ENCODE measurements around the gene ZNF784. TPM values are rescaled to one million over a fixed set of nuclear protein-coding genes. Genes with fewer than 3 reads are reported as not detected.

ZNF784 gene
- 9.4 and 9.6 TPM in 2 replicates for total RNA-seq (ENCODE audit: low replicate concordance)
- long read RNA-seq, result 0 reads

DNA sequence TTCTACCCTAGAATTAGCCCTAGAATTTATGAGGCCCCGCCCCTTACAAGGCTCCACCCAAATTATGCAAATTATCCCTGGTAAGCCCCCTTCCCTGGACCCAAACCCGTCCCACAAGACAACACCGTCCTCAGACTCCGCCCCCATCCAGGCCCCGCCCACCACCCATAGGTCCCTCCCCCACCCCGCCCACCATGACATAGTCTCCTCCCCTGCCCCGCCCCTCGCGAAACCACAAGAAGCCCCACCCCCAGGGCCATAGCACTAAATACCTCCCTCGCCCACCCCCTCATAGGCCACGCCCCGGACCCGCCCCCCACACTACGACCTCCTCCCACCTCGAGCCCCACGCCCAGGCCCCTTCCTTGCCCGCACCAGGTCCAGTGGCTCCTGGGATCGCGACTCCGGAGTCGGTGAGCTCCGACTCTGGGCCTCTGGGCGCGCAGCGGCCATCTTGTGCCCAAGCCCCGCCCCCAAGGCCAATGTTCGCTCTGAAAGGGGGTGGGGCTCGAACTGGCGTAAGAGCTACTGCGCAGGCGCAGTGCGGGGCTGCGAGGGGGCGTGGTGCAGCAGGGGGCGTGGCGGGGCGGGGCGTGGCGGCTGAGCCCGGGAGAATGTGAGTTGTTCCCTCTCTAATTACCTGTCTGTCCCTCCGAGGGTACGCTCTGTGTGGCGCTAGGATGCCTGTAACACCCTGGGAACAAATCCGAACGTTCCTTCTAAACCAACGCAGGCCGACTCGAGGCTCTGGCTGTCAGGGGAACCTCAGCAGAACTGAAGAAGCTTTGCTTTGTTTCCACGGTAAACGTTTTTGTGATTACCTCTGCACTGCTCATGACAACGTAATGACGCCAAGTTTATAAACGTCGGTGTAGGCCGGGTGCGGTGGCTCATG lies at the start of gene ZNF784:
Gene ZNF784 (minus strand): TSS at position 458 of the 895 bp plus-strand sequence. CDS start 5 bp downstream, at position 453.
- TF ChIP-seq, protein P1, sequence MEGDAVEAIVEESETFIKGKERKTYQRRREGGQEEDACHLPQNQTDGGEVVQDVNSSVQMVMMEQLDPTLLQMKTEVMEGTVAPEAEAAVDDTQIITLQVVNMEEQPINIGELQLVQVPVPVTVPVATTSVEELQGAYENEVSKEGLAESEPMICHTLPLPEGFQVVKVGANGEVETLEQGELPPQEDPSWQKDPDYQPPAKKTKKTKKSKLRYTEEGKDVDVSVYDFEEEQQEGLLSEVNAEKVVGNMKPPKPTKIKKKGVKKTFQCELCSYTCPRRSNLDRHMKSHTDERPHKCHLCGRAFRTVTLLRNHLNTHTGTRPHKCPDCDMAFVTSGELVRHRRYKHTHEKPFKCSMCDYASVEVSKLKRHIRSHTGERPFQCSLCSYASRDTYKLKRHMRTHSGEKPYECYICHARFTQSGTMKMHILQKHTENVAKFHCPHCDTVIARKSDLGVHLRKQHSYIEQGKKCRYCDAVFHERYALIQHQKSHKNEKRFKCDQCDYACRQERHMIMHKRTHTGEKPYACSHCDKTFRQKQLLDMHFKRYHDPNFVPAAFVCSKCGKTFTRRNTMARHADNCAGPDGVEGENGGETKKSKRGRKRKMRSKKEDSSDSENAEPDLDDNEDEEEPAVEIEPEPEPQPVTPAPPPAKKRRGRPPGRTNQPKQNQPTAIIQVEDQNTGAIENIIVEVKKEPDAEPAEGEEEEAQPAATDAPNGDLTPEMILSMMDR (conservative IDR thresholded peaks at IDR 0.05), result no peak
- Mint-ChIP-seq H3K9me3 (no peaks in the 10 kb centered on the region), H3K36me3 (peaks cover 4% of the 10 kb centered on the region), H3K27ac (peak within 1 kb of the TSS; percentile 96), H3K4me3 (peak within 1 kb of the TSS; percentile 89), H3K27me3 (no peaks in the 10 kb centered on the region), H3K4me1 (ENCODE audit: unreplicated experiment) (peaks cover 14% of the 10 kb centered on the region)
- DNase-seq (ENCODE audit: extremely low spot score, unreplicated experiment), result peak; percentile 98

- no peaks in the 10 kb centered on the region for H3K27me3 Mint-ChIP-seq
- peak overlapping the region; percentile 69 for H3K4me3 Mint-ChIP-seq
- no peak for DNase-seq (ENCODE audit: extremely low spot score, unreplicated experiment)
- H3K4me1 Mint-ChIP-seq (ENCODE audit: unreplicated experiment), result peaks cover 22% of the 10 kb centered on the region
- no peaks in the 10 kb centered on the region for H3K9me3 Mint-ChIP-seq
- peak overlapping the region; percentile 57 for H3K27ac Mint-ChIP-seq
- TF ChIP-seq, protein P1 (conservative IDR thresholded peaks at IDR 0.05), result no peak
- H3K36me3 Mint-ChIP-seq, result peaks cover 4% of the 10 kb centered on the region
Observed at GRCh38 chr19:55673889-55674288, 49.5 kb upstream of the ZNF784 start.

GRCh38 chr19:55673465-55673864 lies 49.1 kb upstream of the ZNF784 start:
- Mint-ChIP-seq H3K4me1 (ENCODE audit: unreplicated experiment) (peaks cover 22% of the 10 kb centered on the region), H3K9me3 (no peaks in the 10 kb centered on the region), H3K27ac (peak overlapping the region; percentile 57)

GRCh38 chr19:55672418-55672817 lies 48.1 kb upstream of the ZNF784 start:
- Mint-ChIP-seq H3K4me1 (ENCODE audit: unreplicated experiment) (peaks cover 17% of the 10 kb centered on the region), H3K36me3 (peaks cover 4% of the 10 kb centered on the region), H3K4me3 (peak overlapping the region; percentile 57), H3K27me3 (no peaks in the 10 kb centered on the region), H3K9me3 (no peaks in the 10 kb centered on the region), H3K27ac (no peak overlapping the region)
- TF ChIP-seq, protein P1 (conservative IDR thresholded peaks at IDR 0.05), result no peak
- DNase-seq (ENCODE audit: extremely low spot score, unreplicated experiment), result no peak

More at GRCh38 chr19:55673465-55673864, 49.1 kb upstream of the ZNF784 start:
- Mint-ChIP-seq H3K36me3 (peaks cover 4% of the 10 kb centered on the region), H3K27me3 (no peaks in the 10 kb centered on the region), H3K4me3 (peak overlapping the region; percentile 69)
- TF ChIP-seq, protein P1 (conservative IDR thresholded peaks at IDR 0.05), result no peak
- DNase-seq (ENCODE audit: extremely low spot score, unreplicated experiment), result no peak

DNA sequence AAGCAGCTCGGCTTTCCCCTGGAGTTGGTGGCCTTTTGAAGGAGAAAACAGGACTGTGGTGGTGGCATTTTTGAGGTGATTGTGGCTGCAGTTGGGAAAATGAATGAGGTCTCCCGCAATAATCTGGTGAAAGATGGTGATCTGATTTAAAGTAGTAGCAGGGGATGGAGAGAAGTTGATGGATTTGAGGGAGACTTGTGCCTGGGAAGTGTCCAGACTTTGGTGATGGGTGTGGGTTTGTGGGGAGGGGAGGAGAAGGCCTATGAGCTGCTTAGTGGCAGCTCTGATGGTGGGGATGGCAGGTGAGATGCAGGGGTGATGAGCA lies 46.6 kb upstream of the ZNF784 start:
- Mint-ChIP-seq H3K9me3 (no peaks in the 10 kb centered on the region), H3K4me3 (no peak overlapping the region), H3K4me1 (ENCODE audit: unreplicated experiment) (peaks cover 5% of the 10 kb centered on the region), H3K27me3 (no peaks in the 10 kb centered on the region), H3K27ac (no peak overlapping the region), H3K36me3 (peaks cover 4% of the 10 kb centered on the region)
- DNase-seq (ENCODE audit: extremely low spot score, unreplicated experiment), result no peak
- TF ChIP-seq, protein P1 (conservative IDR thresholded peaks at IDR 0.05), result no peak

All from type B pancreatic cell (in vitro differentiated cells).